ENCODE data around the gene SEMA5B.

The SEMA5B gene

GRCh38 chr3:122932251-122932967, 95.2 kb downstream of the SEMA5B start:
- TF ChIP-seq, protein P1, sequence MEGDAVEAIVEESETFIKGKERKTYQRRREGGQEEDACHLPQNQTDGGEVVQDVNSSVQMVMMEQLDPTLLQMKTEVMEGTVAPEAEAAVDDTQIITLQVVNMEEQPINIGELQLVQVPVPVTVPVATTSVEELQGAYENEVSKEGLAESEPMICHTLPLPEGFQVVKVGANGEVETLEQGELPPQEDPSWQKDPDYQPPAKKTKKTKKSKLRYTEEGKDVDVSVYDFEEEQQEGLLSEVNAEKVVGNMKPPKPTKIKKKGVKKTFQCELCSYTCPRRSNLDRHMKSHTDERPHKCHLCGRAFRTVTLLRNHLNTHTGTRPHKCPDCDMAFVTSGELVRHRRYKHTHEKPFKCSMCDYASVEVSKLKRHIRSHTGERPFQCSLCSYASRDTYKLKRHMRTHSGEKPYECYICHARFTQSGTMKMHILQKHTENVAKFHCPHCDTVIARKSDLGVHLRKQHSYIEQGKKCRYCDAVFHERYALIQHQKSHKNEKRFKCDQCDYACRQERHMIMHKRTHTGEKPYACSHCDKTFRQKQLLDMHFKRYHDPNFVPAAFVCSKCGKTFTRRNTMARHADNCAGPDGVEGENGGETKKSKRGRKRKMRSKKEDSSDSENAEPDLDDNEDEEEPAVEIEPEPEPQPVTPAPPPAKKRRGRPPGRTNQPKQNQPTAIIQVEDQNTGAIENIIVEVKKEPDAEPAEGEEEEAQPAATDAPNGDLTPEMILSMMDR (IDR thresholded peaks at IDR 0.05; ENCODE audit: extremely low read depth, missing control alignments): no peak
- DNase-seq (ENCODE audit: low spot score): no peak

GRCh38 chr3:122931636-122932035, 95.9 kb downstream of the SEMA5B start:
- TF ChIP-seq, protein P1 (IDR thresholded peaks at IDR 0.05; ENCODE audit: extremely low read depth, missing control alignments): no peak
- DNase-seq (ENCODE audit: low spot score): no peak

- DNase-seq (ENCODE audit: low spot score): no peak
- TF ChIP-seq, protein P1 (IDR thresholded peaks at IDR 0.05; ENCODE audit: extremely low read depth, missing control alignments): no peak
Observed at GRCh38 chr3:122930063-122930997, 97.2 kb downstream of the SEMA5B start.

- TF ChIP-seq, protein P1 (IDR thresholded peaks at IDR 0.05; ENCODE audit: extremely low read depth, missing control alignments): no peak
- DNase-seq (ENCODE audit: low spot score): no peak
Observed at GRCh38 chr3:122929188-122930062, 98.1 kb downstream of the SEMA5B start.

DNA sequence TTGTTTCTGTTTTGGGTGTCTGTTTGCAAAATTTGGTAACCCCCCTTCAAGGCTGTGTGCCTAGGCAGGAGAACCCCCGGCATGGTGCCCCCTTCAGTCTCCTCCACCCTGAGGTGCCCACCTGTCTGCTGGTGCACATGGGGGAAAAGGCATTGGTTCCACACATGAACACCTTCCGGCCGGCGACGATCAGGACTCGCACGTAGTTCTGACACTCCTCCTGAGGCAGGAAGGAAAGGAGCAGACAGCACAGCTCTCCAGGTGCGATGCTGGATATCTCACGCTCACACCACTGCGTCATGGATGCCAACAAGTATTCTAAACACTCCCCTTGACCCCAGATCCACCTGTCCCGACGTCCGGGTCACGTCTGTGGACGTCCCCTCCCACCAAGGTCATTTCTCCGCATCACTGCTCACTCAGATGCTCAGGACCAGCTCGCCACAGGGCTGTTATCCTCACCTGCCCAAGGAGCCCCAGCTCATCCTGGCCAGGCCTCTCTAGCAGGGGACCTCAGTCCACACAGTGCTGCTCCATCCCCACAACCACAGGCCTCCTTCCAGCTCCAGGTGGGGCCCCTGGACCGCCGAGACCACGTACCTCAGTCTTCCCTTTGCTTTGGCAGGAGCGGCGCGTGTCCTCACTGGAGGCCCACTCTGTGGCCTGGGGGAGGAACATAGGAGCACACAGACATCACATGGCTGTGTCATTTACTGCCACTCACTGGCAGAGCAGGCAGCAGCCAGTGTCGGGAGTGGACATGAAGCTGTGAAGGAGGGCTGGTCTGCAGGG, 99.0 kb downstream of the SEMA5B start:
- TF ChIP-seq, protein P1 (IDR thresholded peaks at IDR 0.05; ENCODE audit: extremely low read depth, missing control alignments): no peak

DNA sequence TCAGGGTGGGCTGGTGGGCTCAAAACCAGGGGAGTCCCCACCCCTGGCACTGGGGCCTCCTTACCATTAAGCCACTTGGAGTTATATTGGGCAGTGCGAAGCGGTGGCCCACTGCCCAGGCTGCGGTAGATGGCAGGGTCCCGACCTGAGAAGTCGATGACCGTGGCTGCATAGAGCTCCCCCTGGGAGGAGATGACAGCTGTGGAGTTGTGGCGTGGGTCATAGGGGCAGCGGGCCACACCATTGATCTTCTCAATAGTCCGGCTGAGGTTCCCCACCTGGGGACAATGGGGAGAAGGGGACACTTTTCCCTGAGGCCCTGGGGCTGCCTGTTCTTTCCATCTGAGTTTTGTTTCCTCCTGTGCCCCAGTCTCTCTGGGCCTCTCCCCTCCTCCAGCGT, 99.8 kb downstream of the SEMA5B start:
- TF ChIP-seq, protein P1 (IDR thresholded peaks at IDR 0.05; ENCODE audit: extremely low read depth, missing control alignments): no peak
- DNase-seq (ENCODE audit: low spot score): no peak

More for the DNA sequence above, 99.0 kb downstream of the SEMA5B start:
- no peak for DNase-seq (ENCODE audit: low spot score)

Measured in GM20000 (cell line).